Activated CD8-positive, alpha-beta T cell treated with anti-CD3 and anti-CD28 coated beads, Interleukin-2, amount 10 ng/mL, durations not matched to agents 7 days and 5 days (primary cell): Measurements from ENCODE around the gene CREB3L2. TPM values are rescaled to one million over a fixed set of nuclear protein-coding genes. Genes with fewer than 3 reads are reported as not detected.

Experiments used
- total RNA-seq, 2 experiments: library from RNA; stranded (reverse); gene quantifications; one replicate each; pipeline ENCODE4 v1.2.3, GENCODE V29; 2021

CREB3L2 gene
- total RNA-seq, 2 experiments from 2014 or later, result 24.7 to 25.9 TPM

Other genes starting within 250 kb of the CREB3L2 start
- gene DGKI, start 155.1 kb downstream of the CREB3L2 start, total RNA-seq, result not detected
- gene AKR1D1, start 74.4 kb upstream of the CREB3L2 start, total RNA-seq, result not detected